Putamen (tissue), 1 donor: ENCODE measurements around the gene SCAF4.
"Not testable (repeated sequence)": the region's sequence is repeated elsewhere in the genome, so short reads cannot be mapped to it uniquely, and the experiment has no call there.

ENCODE experiments used
- DNase-seq: peaks from one replicate; pipeline ENCODE4 v3.0.0-alpha.2; 2016; ENCODE audit warnings: low spot score

The SCAF4 gene

DNA sequence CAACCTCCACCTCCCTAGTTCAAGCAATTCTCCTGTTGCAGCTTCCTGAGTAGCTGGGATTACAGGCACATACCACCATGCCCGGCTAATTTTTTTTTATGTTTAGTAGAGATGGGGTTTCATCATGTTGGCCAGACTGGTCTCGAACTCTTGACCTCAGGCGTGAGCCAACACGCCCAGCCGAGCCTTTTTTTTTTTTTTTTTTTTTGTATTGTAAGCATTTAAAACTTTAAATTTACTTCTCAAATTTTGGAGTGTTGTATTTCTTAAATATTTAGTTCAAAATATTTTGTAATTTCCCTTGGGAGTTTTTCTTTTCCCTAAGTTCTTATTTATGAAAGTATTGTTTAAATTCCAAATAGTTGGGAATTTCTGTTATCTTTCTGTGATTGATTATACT, 9.2 kb upstream of the SCAF4 start:
- DNase-seq: no peak

- not testable (repeated sequence) for DNase-seq
Measured at GRCh38 chr21:31737586-31738397, 5.9 kb upstream of the SCAF4 start.

- DNase-seq: no peak
Measured at GRCh38 chr21:31735511-31735992, 3.6 kb upstream of the SCAF4 start.

GRCh38 chr21:31733551-31734149, 1.7 kb upstream of the SCAF4 start:
- DNase-seq: no peak

DNA sequence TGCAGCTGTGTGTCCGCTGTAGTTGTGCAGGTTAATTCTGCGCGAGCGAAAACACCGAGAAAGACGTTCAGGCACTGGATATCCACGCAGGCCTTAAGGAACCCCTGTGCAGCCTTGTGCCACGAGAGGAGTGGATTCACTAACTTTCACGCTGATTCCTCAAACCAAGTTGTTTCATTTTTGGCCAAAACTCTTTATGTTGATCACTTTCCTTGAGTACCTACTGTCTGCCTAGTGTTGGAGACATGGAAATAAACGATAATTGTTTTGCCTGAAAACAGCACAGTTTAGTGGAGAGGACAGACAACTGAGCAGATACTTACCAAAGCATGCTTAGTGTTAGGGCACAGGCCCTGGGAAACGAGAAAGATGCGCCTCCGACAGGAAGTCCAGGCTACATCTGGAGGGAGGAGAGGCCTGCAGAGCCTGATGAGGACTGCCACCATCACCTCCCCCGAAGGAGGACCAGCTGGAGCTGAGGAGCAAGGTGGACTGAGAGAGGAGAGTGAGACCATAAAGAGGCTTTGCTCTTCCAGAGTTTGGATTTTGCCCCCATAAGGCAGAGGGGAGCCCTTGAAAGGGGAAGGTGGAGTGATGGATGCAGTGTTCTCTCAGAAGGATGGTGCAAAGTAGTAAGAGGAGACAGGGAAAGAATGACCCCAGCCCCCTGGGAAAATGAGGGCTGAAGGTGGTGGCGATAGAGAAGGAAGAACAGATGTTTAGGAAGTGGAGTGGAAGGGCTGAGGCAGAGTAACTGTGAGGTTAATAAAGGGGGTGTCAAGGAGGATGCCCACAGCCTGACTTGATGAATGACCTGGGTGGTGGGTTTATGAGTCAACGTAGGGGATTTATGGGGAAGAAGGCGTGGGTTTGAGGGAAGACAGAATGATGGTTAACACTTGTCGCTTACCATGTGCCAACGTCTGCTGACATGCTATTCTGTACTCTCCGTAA, 956 bp upstream of the SCAF4 start:
- no peak for DNase-seq

DNA sequence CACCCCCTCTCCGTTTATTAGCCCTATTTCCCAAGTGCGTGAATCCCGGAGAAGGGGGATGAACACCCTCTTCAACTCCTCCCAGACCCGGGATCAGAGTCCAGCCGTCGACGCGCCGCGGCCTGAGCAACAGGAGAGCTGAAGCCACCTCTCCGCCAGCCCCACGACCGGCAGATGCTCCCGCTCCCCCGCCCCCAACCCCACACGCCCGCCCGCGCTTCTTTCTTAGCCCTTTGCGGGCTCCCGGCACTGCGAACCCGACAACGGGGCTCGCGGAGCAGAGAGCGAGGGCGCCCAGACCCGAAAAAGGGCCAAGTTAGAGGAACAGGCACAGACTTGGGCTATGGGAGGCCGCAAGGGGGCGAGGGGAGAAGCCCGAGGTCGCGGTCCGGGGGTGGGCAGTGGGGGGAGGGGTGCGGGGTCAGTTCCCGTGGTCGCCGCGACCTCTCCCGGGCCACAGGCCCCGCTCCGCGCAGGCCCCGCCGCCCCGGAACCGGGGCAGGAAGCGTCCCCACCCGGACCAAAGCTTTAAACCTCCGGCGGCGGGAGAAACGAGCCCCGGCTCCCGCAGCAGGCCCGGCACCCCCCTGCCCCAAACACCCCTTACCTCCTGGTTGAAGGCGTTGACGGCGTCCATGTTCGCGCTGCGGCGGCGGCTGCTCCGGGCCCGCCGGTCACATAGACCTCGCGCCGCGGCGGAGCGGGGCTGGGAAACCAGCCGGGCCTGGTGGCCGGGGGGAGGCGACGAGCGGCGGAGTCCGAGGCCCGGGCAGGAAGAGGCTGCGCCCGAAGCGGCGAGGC, 662 bp downstream of the SCAF4 start:
- DNase-seq: peak; percentile 16

DNA sequence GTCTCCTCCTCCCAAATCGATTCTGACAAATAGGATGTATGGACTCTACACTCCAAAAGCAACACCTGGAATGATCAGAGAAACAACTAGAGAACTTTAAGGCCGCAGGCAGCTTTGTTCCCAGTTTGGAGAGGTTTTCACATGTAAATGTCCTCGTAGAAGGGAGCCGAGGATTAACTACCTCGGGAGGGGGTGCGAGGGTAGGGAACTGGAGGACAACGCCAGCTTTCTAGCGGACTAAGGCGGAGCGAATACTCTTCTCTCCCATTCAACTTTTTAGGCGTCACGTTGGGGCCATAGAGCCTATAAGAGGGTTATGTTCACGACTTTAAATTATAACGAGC, 1.2 kb downstream of the SCAF4 start:
- no peak for DNase-seq

GRCh38 chr21:31729622-31730343, 2.1 kb downstream of the SCAF4 start:
- DNase-seq: no peak

DNA sequence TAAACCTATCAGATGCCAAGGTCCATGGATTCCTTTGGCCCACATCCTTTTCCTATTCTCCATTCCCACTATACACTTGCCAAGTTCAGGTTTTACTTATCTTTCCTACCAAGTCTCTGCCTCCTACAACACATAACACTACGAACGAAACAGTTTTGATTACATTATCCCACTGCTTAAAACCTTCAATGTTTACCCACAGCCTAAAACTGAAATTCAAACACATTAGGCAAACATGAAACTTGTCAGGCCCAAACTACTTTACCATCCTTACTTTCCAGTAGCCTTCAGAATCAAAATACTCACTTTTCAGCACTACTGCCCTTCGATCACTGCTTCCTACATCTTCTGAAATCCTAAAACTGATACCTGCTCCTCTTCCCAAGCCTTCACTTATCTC, 3.0 kb downstream of the SCAF4 start:
- no peak for DNase-seq

DNA sequence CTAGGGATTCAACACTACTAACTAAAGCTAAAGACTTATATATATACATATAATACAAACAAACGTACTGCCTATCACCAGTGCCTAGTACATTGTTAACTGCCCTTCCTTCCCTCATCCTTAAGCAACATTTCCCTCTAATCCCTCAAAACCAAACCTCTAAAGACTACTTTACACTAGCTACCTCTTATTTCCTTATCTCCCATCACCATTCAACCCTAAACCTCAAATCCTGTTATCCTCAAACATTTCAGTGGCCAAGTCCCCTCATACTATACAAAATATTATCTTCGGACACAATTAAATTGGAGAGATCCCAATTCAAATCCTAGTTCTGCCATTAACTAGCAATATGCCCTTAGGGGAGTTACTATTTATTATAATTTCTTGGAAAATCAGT, 3.7 kb downstream of the SCAF4 start:
- DNase-seq: no peak

DNA sequence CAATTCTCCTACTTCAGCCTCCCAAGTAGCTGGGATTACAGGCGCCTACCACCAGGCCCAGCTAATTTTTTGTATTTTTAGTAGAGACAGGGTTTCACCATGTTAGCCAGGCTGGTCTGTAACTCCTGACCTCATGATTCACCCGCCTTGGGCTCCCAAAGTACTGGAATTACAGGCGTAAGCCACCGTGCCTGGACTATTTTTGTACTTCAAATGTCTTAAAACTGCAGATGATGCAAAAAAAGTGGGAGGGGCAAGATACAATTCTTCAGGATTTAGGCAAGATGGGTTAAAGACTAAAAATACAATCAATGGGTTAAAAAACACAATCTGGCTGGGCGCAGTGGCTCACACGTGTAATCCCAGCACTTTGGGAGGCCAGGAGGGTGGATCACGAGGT, 4.7 kb downstream of the SCAF4 start:
- no peak for DNase-seq

GRCh38 chr21:31726407-31726806, 5.5 kb downstream of the SCAF4 start:
- DNase-seq: no peak

- DNase-seq: no peak
Measured at GRCh38 chr21:31725202-31725839, 6.6 kb downstream of the SCAF4 start.

GRCh38 chr21:31724552-31724951, 7.4 kb downstream of the SCAF4 start:
- no peak for DNase-seq

DNA sequence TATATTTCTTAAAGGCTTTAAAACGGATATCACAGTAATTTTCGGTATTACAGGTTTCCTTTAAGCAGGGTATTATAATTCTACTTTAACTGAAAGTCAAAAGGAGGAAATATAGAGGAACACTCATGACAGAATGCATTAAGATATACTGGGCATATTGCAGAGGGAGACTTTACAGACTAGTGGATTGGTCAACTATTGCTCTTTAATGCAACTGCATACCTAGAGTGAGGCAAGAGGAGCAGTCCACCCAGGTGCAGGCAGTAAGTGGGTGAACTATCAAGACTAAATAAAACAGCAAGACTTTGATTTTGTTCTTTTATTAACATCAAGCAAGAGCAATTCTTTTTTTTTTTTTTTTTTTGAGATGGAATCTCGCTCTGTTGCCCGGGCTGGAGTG, 10.5 kb downstream of the SCAF4 start:
- no peak for DNase-seq

DNA sequence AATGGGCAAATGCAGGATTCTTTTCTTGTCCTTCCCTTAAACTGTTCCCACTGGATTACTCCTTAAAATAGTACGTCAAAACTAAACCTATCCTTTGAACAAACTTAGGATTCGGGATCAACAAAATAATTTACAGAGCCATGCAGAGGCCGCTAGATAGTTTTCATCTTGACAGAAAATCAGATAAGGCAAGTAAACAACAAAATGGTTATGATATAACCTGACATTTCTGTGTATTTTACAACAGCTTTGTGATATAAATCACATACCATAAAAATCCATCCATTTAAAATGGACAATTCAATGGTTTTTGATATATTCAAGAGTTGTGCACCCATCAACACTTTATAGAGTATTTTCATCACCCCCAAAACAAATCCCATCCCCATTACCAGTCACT, 11.2 kb downstream of the SCAF4 start:
- DNase-seq: no peak

GRCh38 chr21:31720330-31720729, 11.6 kb downstream of the SCAF4 start:
- DNase-seq: no peak

- DNase-seq: no peak
Measured at GRCh38 chr21:31716106-31716505, 15.8 kb downstream of the SCAF4 start.

- DNase-seq: no peak
Measured at GRCh38 chr21:31714741-31715365, 17.1 kb downstream of the SCAF4 start.
